HG02610 (cell line): ENCODE data around the gene BNC2.
"Not testable (repeated sequence)": the region's sequence is repeated elsewhere in the genome, so short reads cannot be mapped to it uniquely, and the experiment has no call there.

Experiments
- ATAC-seq: cut with Tn5 transposase; IDR thresholded peaks from one replicate; pipeline ENCODE4 v1.9.1; 2021; ENCODE audit warnings: mild to moderate bottlenecking, moderate library complexity; ENCODE audit not compliant: unreplicated experiment

BNC2 gene

GRCh38 chr9:16519001-16519400 is 351.5 kb downstream of the BNC2 start:
- no peak for ATAC-seq

DNA sequence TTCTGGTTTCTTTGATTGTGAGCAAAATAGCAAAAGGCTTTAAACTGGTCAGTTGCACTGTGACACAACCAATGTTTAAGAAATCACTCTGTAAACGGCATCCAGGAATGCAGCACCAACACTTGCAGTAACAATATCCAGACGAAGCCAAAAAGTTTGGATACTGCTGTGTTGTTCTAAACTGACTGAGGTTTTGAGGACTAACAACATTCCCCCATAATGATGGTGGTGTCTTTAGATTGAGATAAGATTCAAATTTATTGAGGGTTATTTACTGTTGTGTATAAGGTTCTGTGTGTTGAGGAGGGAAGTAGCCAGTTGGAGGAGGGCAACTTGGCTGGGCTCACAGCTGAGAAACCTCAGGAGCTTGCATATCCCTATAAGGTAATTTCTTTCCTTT is 353.6 kb downstream of the BNC2 start:
- no peak for ATAC-seq

DNA sequence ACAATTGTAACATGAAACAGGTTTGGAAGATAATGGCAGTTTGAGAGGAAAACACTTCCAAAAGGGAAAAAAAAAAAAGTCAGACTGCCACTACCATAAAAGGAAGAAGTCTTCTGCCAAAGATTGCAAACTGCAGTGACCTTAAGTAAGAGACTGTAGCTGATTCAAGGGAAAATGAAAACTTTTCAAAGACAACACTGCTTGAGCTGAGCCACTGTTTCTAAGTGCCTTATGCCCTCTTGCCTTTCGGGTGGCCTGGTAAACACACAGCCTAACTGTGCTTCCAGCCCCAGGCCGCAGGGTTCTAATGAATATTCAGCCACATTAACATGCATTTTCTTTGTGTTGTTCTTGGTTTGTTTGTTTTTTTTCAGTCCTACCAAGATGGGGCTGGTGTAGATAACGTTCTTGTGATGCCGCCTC is 354.6 kb downstream of the BNC2 start:
- no peak for ATAC-seq

- ATAC-seq, result no peak
These were observed 355.3 kb downstream of the BNC2 start for GRCh38 chr9:16515207-16515606.

DNA sequence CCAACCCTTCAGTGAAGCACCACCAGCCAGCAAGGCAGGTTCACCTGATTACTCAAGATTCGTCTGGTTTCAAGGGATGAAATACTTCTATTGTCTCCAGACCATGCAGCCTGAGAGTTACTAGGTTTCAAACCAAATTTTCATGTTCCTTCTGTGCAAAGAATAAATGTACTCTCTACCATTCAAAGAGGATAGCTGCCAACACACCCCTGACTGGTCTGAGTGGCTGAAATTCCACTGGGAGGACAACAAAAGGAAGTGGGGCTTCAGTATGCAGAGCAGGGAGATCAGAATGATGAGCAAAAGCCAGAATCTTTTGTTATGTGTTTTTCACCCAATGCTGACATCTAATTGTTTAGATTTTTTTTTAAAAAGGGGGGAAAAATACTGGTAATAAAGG is 356.3 kb downstream of the BNC2 start:
- no peak for ATAC-seq

DNA sequence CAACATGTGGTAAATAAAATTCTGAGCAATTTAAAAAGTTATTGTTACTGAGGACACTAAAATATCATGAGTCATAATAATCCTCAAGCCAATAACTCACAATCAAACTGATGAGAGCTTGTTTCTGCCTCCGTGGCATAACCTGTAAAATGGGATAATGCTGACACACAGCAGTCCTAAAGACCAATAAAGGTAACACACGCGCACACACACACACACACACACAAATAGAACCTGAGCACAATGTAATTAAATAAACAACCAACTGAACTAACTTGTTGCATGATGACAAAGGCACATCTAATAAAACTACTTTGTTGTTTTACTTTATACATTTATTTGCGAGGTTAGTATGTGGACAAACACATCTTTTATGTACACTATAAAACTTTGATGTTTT is 358.2 kb downstream of the BNC2 start:
- ATAC-seq, result no peak

DNA sequence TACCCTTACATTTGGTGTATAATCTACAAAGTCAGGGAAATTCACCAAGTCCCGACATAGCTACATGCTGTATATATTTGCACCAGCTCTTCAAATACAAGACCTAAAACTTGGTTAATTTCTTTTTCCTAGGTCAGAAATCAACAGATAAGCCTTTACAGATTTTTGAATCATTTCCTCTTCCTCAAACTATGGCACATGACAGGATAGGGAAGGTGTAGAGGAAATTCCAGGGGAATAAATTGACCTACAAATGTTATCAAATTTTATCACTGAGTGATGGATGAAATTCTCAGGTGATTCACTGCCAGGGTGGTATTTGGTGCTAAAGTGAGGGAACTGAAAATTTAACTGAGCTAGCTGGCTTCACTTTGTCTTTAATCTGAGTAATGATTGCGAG is 360.0 kb downstream of the BNC2 start:
- ATAC-seq, result no peak

DNA sequence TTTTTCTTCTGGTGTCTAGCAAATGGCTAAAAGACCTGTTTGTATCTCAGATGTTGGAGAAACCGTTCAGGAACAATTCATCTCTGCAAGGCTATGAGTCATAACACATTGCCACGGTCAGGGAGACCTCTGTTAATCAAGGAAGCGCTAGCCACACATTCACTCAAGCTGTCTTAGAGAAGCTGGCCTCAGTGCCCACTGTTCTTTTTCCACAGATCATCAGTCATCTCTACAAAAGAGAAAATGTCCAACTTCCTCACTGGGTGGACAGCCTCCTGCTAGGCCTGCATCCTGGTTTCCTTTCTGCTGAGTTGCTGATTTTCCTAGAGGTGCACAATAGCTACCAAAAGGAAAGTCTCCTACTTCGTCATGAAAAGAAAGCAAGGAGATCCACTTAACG is 360.5 kb downstream of the BNC2 start:
- ATAC-seq, result no peak

- no peak for ATAC-seq
These were observed 365.3 kb downstream of the BNC2 start for GRCh38 chr9:16505199-16505598.

- ATAC-seq, result no peak
These were observed 368.7 kb downstream of the BNC2 start for GRCh38 chr9:16501726-16502125.

GRCh38 chr9:16501141-16501540 is 369.3 kb downstream of the BNC2 start:
- no peak for ATAC-seq

- ATAC-seq, result no peak
These were observed 370.1 kb downstream of the BNC2 start for GRCh38 chr9:16500386-16500785.

GRCh38 chr9:16499892-16500291 is 370.6 kb downstream of the BNC2 start:
- no peak for ATAC-seq

GRCh38 chr9:16496908-16497307 is 373.6 kb downstream of the BNC2 start:
- ATAC-seq, result no peak

- ATAC-seq, result no peak
These were observed 382.6 kb downstream of the BNC2 start for GRCh38 chr9:16487915-16488314.

DNA sequence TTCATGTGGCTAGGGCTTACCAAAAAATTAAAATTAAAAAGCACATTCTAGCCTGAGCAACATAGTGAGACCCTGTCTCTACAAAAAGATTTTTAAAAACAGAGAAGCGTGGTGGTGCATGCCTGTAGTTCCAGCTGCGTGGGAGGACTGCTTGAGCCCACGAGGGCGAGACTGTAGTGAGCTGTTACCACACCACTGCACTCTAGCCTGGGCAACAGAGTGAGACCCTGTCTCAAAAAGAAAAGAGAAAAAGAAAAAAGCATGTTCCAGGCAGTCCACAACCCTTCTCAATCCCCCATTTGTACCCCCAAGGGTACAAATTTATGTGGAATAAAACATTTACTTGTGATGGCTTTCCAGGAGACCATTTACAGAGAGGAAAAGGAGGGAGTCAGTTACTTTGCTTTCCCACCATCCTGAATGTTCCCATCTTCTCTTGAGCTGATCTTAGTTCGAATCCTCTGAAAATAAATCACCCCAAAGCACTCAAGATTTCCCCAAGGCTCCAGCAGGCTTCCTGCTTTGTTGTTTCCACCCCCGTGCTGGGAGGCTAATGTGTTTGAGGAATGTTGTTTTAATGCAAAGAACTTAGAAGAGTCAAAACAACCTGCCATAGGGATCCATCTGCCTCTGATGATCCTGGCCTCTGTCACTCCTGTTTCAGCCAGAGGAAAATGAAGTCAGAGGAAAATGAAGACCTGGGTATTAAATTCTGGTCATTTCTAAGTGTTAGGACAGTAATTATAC is 384.7 kb downstream of the BNC2 start:
- no peak for ATAC-seq

DNA sequence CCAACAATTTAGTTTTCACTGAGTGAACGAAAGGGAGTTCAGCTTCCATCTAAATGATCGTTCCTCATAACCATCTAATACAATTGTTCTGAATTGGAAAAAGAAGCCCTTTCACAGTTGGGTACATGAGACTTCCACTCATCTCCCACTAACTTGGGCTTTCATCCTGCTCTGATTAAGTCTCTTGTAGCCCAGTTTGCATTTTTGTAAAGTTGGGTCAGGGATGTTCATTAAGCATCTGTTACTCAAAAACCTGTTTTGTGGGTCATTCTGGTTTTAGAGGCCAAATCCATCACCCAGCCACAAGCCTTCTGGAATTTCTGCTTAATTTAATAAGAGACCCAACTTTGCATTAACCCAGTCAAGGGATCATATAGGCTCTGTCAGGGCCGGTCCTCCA is 385.3 kb downstream of the BNC2 start:
- no peak for ATAC-seq

GRCh38 chr9:16484744-16485143 is 385.7 kb downstream of the BNC2 start:
- ATAC-seq, result no peak

- no peak for ATAC-seq
These were observed 386.3 kb downstream of the BNC2 start for GRCh38 chr9:16484180-16484579.

DNA sequence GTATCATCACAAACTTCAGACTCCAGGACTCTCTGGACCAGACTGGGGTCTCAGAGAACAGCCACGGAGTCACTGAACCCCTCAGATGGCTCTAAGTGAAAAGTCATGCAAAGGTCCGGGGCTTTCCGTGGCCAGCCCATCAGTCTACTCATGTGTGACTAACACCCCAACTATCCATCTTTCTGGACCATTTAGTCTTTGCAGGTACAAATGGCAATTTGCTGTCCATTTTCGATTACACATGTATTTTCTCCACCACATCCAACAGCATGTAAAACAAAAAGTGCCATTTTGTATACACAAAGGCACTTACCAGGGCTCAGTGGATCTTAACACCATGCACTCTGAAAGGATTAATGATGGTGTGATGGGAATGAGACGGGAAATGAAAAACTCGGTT is 387.7 kb downstream of the BNC2 start:
- ATAC-seq, result no peak

GRCh38 chr9:16480584-16480983 is 389.9 kb downstream of the BNC2 start:
- ATAC-seq, result not testable (repeated sequence)

GRCh38 chr9:16475996-16476395 is 394.5 kb downstream of the BNC2 start:
- no peak for ATAC-seq

GRCh38 chr9:16475257-16475656 is 395.2 kb downstream of the BNC2 start:
- no peak for ATAC-seq
